DND-41 (cell line): Measurements from ENCODE around the gene ACSM6.

Source experiments
- CTCF ChIP-seq: IDR thresholded peaks from 2 replicates; pipeline ENCODE4 v1.5.1; 2012; ENCODE audit warnings: borderline replicate concordance, low read length, moderate library complexity, mild to moderate bottlenecking; ENCODE audit not compliant: poor library complexity, severe bottlenecking; ENCODE audit errors: extremely low read depth
- EZH2 ChIP-seq: IDR thresholded peaks from 3 replicates; pipeline ENCODE4 v1.6.1; 2012; ENCODE audit warnings: borderline replicate concordance, low read depth, mild to moderate bottlenecking, moderate library complexity, low read length, inconsistent platforms; ENCODE audit not compliant: severe bottlenecking

- TF ChIP-seq CTCF: no peak
- no peak for TF ChIP-seq EZH2
These were observed 43.5 kb downstream of the ACSM6 start for GRCh38 chr10:95237376-95238170.
